Measurements from ENCODE around the gene REX1BD. TPM values are rescaled to one million over a fixed set of nuclear protein-coding genes. Genes with fewer than 3 reads are reported as not detected.

Gene REX1BD
- total and polyA plus RNA-seq, 8 donors: 20.4 to 52.1 (median 34.1) TPM

DNA sequence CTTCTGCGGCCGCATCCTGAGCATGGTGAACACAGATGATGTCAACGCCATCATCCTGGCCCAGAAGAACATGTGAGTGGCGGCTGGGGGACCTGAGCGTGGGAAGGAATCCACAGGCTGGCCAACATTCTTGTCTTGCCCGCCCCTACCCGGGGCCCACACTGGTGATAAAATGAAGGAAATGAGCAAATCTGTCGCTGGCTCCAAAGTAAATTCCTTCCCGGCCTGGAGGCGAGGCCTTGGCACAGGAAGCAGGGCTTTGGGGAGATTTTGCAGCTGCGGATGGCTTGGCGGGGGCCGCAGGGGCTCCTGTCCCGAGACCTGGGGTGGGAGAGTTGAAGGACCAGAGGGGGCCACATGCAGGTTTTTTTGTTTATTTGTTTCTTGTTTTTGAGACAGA lies 26.5 kb upstream of the REX1BD start:
- Histone ChIP-seq H3K27ac (peak overlapping the region; percentile 9 to 50), H3K4me1 (peaks cover 5 to 23% of the 10 kb centered on the region in 2 donors), H3K4me3 (no peak overlapping the region), H3K27me3 (no peaks in the 10 kb centered on the region), H3K36me3 (peaks cover 0 to 59% of the 10 kb centered on the region in 2 donors), H3K9me3 (no peaks in the 10 kb centered on the region)
- no peak for DNase-seq
- TF ChIP-seq, protein P1, sequence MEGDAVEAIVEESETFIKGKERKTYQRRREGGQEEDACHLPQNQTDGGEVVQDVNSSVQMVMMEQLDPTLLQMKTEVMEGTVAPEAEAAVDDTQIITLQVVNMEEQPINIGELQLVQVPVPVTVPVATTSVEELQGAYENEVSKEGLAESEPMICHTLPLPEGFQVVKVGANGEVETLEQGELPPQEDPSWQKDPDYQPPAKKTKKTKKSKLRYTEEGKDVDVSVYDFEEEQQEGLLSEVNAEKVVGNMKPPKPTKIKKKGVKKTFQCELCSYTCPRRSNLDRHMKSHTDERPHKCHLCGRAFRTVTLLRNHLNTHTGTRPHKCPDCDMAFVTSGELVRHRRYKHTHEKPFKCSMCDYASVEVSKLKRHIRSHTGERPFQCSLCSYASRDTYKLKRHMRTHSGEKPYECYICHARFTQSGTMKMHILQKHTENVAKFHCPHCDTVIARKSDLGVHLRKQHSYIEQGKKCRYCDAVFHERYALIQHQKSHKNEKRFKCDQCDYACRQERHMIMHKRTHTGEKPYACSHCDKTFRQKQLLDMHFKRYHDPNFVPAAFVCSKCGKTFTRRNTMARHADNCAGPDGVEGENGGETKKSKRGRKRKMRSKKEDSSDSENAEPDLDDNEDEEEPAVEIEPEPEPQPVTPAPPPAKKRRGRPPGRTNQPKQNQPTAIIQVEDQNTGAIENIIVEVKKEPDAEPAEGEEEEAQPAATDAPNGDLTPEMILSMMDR (IDR thresholded peaks at IDR 0.05): no peak
- intact Hi-C loops (cut with DNase I): loop anchor here in 1 of 2 donors (10.0 kb wide), 1 partner anchor 97 kb away; no protein-coding TSS in a partner anchor
- ATAC-seq: no peak

DNA sequence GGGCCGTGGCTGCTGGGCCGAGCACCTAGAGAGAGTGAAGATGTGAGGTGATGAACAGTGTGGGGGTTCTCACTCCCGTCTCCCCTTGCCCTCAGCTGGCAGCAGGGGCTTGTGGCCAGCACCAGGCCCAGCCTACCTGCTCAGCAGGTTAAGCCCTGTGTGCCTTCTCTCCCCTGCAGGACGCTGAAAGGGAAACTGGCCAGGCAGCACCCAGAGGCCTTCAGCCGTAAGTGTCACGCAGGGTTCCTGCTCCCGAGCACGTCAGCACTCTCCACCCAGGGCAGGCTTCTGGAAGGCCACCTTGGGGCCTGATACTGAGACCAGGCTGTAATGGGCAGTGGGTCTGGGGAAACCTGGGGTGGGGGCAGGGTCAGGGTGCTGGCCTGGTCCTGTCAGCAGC lies 21.6 kb upstream of the REX1BD start:
- TF ChIP-seq, protein P1 (IDR thresholded peaks at IDR 0.05): no peak
- Histone ChIP-seq H3K4me1 (peaks cover 0 to 7% of the 10 kb centered on the region in 2 donors), H3K27me3 (no peaks in the 10 kb centered on the region), H3K4me3 (no peak overlapping the region), H3K9me3 (no peaks in the 10 kb centered on the region), H3K27ac (no peak overlapping the region), H3K36me3 (peaks cover 0 to 82% of the 10 kb centered on the region in 2 donors)
- no peak for ATAC-seq
- intact Hi-C loops (cut with DNase I): loop anchor here in 1 of 2 donors (10.0 kb wide), 1 partner anchor 102 kb away; no protein-coding TSS in a partner anchor
- DNase-seq: no peak

DNA sequence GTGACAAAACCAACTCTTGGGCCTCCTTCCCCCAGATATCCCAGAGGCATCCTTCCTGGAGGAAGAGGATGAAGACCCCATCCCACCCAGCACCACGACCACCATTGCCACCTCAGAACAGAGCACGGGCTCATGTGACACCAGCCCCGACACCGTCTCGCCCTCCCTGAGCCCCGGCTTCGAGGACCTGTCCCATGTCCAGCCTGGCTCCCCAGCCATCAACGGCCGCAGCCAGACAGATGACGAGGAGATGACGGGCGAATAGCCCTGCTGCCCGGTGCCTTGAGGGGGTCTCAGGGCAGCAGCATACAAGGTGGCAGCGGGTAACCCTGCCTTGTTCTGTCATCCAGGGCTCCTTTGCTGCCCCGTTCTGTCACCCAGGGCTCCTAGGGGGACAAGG lies 20.2 kb upstream of the REX1BD start:
- Histone ChIP-seq H3K4me1 (peaks cover 13 to 18% of the 10 kb centered on the region in 2 donors), H3K27ac (no peak overlapping the region), H3K9me3 (no peaks in the 10 kb centered on the region), H3K4me3 (no peak overlapping the region), H3K27me3 (no peaks in the 10 kb centered on the region), H3K36me3 (peaks cover 0 to 71% of the 10 kb centered on the region in 2 donors)
- DNase-seq: peak in 1 of 4 donors; percentile 77
- ATAC-seq: no peak
- intact Hi-C loops (cut with DNase I): loop anchor here in 1 of 2 donors (10.0 kb wide), 1 partner anchor 104 kb away; no protein-coding TSS in a partner anchor
- TF ChIP-seq, protein P1 (IDR thresholded peaks at IDR 0.05): no peak

DNA sequence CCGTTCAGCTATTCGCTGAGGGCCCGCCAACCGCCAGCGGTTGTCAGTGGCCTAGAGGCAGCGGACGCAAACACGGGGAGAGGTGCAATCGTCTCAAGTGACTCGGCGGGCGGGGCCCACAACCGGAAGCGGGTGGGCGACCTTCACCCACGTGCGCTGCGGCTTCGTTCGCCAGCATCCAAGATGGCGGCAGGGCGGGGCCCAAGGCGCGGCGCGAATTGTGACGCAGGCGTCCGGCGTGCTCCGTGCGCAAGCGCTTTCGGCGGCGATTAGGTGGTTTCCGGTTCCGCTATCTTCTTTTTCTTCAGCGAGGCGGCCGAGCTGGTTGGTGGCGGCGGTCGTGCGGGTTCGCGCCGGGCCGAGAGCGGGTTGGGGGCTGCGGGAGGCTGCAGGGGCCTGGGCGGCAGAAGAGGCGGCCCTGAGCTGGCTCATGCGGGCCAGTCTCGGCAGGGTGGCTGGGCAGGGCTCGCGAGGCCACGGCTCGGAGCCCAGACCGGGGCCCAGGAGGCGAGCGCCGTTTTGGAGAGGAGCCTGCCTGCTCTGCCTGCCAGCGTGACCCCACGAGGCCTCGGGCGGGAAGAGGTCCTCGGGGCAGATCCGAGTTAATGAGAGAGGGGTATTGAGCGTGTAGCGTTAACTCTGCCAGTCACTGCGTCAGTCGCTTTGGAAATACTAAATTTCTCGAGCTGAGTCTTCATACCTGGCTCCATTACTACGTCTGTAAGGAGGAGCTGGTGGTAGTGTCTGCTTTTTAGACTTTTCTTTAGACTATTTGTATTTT lies 16.8 kb upstream of the REX1BD start, which contains the start of gene UBA52:
TSS of gene UBA52 (plus strand) at position 294 of the 781 bp plus-strand sequence. CDS start 1,444 bp downstream, outside the sequence.
- DNase-seq (peak; percentile 96 to 99 (median 98)), ATAC-seq (peak; percentile 98)
- peaks cover 16 to 21% of the 10 kb centered on the region in 2 donors for H3K4me1 ChIP-seq
- peak within 1 kb of the TSS; percentile 79 to 89 for H3K4me3 ChIP-seq
- TF ChIP-seq, protein P1 (IDR thresholded peaks at IDR 0.05): no peak
- no peaks in the 10 kb centered on the region for H3K9me3 ChIP-seq
- H3K36me3 ChIP-seq: peaks cover 0 to 71% of the 10 kb centered on the region in 2 donors
- peak within 1 kb of the TSS; percentile 64 to 94 for H3K27ac ChIP-seq
- H3K27me3 ChIP-seq: no peaks in the 10 kb centered on the region
- intact Hi-C loops (cut with DNase I): no loop called here

GRCh38 chr19:18574691-18575291 lies 13.8 kb upstream of the REX1BD start:
- intact Hi-C loops (cut with DNase I): no loop called here
- Histone ChIP-seq H3K36me3 (peaks cover 0 to 59% of the 10 kb centered on the region in 2 donors), H3K9me3 (no peaks in the 10 kb centered on the region), H3K27me3 (no peaks in the 10 kb centered on the region), H3K4me3 (no peak overlapping the region), H3K4me1 (peaks cover 16 to 21% of the 10 kb centered on the region in 2 donors), H3K27ac (no peak overlapping the region)
- ATAC-seq (no peak), DNase-seq (peak in 1 of 4 donors; percentile 55)
- TF ChIP-seq, protein P1 (IDR thresholded peaks at IDR 0.05): no peak
